IMR-90 (cell line): ENCODE results near the gene ETS1.

Source experiments
- CEBPB ChIP-seq: IDR thresholded peaks from 2 replicates; pipeline ENCODE4 v1.6.1; 2012; ENCODE audit warnings: low read depth, low read length, improper control_type of control experiment
- CHD1 ChIP-seq: IDR thresholded peaks from 2 replicates; pipeline ENCODE4 v1.6.1; 2012; ENCODE audit warnings: low read depth, low read length, improper control_type of control experiment
- MAFK ChIP-seq: IDR thresholded peaks from 2 replicates; pipeline ENCODE4 v1.6.1; 2012; ENCODE audit warnings: low read depth, low read length, improper control_type of control experiment
- POLR2A ChIP-seq: IDR thresholded peaks from 2 replicates; pipeline ENCODE4 v1.6.1; 2012; ENCODE audit warnings: mild to moderate bottlenecking, low read depth, low read length
- SMC3 ChIP-seq: fragments of 150-350 bp; IDR thresholded peaks from 2 replicates; pipeline ENCODE4 v1.6.1; 2016; ENCODE audit warnings: low read depth, mild to moderate bottlenecking, antibody characterized with exemption, low read length, moderate library complexity
- TF ChIP-seq, protein P1 (sequence below): conservative IDR thresholded peaks from 2 replicates; pipeline ENCODE4 v1.5.1; 2012; ENCODE audit warnings: mild to moderate bottlenecking, low read depth, low read length, improper control_type of control experiment

DNA sequence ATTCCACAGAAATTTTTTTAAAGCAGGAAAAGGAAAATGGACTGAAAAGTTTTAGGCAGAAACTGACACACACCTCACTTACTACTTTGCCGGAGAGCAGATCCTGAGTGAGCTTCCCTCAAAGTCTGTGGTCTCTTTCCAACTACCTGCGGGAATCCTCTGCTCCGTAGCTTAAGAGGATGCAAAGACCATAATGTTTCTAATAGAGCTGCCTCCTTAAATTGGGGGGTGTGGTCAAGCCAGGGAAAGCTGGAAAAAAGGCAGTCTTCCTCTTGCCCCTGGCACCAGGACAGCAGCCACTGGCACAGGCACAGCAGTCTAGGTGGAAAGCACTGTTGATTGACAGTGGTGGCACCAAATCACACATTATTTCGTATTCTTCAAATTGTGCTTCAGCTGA lies at the start of gene ETS1:
- TF ChIP-seq, protein P1, sequence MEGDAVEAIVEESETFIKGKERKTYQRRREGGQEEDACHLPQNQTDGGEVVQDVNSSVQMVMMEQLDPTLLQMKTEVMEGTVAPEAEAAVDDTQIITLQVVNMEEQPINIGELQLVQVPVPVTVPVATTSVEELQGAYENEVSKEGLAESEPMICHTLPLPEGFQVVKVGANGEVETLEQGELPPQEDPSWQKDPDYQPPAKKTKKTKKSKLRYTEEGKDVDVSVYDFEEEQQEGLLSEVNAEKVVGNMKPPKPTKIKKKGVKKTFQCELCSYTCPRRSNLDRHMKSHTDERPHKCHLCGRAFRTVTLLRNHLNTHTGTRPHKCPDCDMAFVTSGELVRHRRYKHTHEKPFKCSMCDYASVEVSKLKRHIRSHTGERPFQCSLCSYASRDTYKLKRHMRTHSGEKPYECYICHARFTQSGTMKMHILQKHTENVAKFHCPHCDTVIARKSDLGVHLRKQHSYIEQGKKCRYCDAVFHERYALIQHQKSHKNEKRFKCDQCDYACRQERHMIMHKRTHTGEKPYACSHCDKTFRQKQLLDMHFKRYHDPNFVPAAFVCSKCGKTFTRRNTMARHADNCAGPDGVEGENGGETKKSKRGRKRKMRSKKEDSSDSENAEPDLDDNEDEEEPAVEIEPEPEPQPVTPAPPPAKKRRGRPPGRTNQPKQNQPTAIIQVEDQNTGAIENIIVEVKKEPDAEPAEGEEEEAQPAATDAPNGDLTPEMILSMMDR, result no peak
- no peak for TF ChIP-seq SMC3
- TF ChIP-seq MAFK, result no peak
- TF ChIP-seq CHD1, result no peak
- no peak for TF ChIP-seq CEBPB
- no peak for TF ChIP-seq POLR2A
